SK-N-SH (cell line): Measurements from ENCODE around the gene YARS1. TPM values are rescaled to one million over a fixed set of nuclear protein-coding genes. Genes with fewer than 3 reads are reported as not detected.

Source experiments
- CTCF ChIA-PET: fragments of 300-600, 350-600 bp; formaldehyde crosslinking; extraction: SDS; loops from one replicate; lab custom pipeline; 2021; lab: Yijun Ruan, JAX
- POLR2A ChIA-PET: fragments of 350-600 bp; sonication (Branson Sonifier 250); formaldehyde crosslinking; extraction: SDS; loops from one replicate; lab custom pipeline; 2020; ENCODE audit warnings: antibody characterized with exemption, inconsistent platforms; lab: Yijun Ruan, JAX
- DNase-seq: peaks from one replicate; pipeline ENCODE4 v3.0.0; 2012
- H2AFZ ChIP-seq: fragments of 200-600 bp; sonication (generic); 2 replicates; pipeline ENCODE4 v1.8.1; 2016; ENCODE audit warnings: antibody characterized with exemption, mild to moderate bottlenecking, low read depth
- H3F3A ChIP-seq: fragments of 200-600 bp; sonication (generic); replicated peaks from 2 replicates; pipeline ENCODE3; 2016; ENCODE audit warnings: antibody characterized with exemption, mild to moderate bottlenecking; ENCODE audit not compliant: insufficient read depth
- H3K27ac ChIP-seq, 2 experiments: fragments of 200-500 bp in 1 of 2; fragments of 200-600 bp in 1 of 2; sonication (Bioruptor generic) in 1 of 2; sonication (generic), shearing (Covaris generic) in 1 of 2; 2 replicates each; pipeline versions ENCODE4 v1.5.1 to v1.6.1; 2014 to 2016; ENCODE audit warnings: low read depth in 2 of 2, inconsistent platforms in 1 of 2, low read length in 1 of 2, mild to moderate bottlenecking in 1 of 2, mixed read lengths in 1 of 2
- H3K27me3 ChIP-seq: fragments of 200-600 bp; sonication (generic), shearing (Covaris generic); 2 replicates; pipeline ENCODE4 v1.6.1; 2016; ENCODE audit warnings: mixed run types; ENCODE audit not compliant: insufficient read depth
- H3K36me3 ChIP-seq, 2 experiments: fragments of 200-500 bp in 1 of 2; fragments of 200-600 bp in 1 of 2; sonication (Bioruptor generic) in 1 of 2; sonication (generic) in 1 of 2; replicated peaks in 1 of 2; 2 replicates each; pipeline versions ENCODE3 to v1.5.1; 2014 to 2016; ENCODE audit warnings: low read length in 1 of 2, mild to moderate bottlenecking in 1 of 2; ENCODE audit not compliant: insufficient read depth in 2 of 2, control insufficient read depth in 1 of 2
- H3K4me1 ChIP-seq, 2 experiments: fragments of 200-500 bp in 1 of 2; fragments of 200-600 bp in 1 of 2; sonication (Bioruptor generic) in 1 of 2; sonication (generic), shearing (Covaris generic) in 1 of 2; 2 replicates each; pipeline versions ENCODE4 v1.5.1 to v1.6.1; 2014 to 2016; ENCODE audit warnings: low read depth in 1 of 2, low read length in 1 of 2, mixed run types in 1 of 2; ENCODE audit not compliant: insufficient read depth in 2 of 2, control insufficient read depth in 1 of 2
- H3K4me2 ChIP-seq: fragments of 200-600 bp; sonication (generic), shearing (Covaris generic); 2 replicates; pipeline ENCODE4 v1.6.1; 2017; ENCODE audit warnings: mixed run types
- H3K4me3 ChIP-seq, 2 experiments: fragments of 200-500 bp in 1 of 2; fragments of 200-600 bp in 1 of 2; sonication (Bioruptor generic) in 1 of 2; sonication (generic), shearing (Covaris generic) in 1 of 2; 2 replicates each; pipeline versions ENCODE4 v1.5.1 to v1.8.1; 2014 to 2016; ENCODE audit warnings: low read depth in 2 of 2, inconsistent platforms in 1 of 2, low read length in 1 of 2, mild to moderate bottlenecking in 1 of 2, mixed read lengths in 1 of 2, moderate library complexity in 1 of 2
- H3K79me2 ChIP-seq: fragments of 200-600 bp; sonication (generic); 2 replicates; pipeline ENCODE4 v1.8.1; 2017; ENCODE audit warnings: mild to moderate bottlenecking; ENCODE audit not compliant: insufficient read depth
- H3K9ac ChIP-seq: fragments of 200-600 bp; sonication (generic); 2 replicates; pipeline ENCODE4 v1.6.1; 2017; ENCODE audit warnings: mixed run types
- H3K9me2 ChIP-seq: fragments of 200-600 bp; sonication (generic); 2 replicates; pipeline ENCODE4 v1.6.1; 2017; ENCODE audit warnings: mixed run types
- H3K9me3 ChIP-seq: fragments of 200-600 bp; sonication (generic); 2 replicates; pipeline ENCODE4 v1.6.1; 2017; ENCODE audit warnings: mixed run types, mild to moderate bottlenecking, moderate library complexity
- H4K20me1 ChIP-seq: fragments of 200-600 bp; sonication (generic); 2 replicates; pipeline ENCODE4 v1.6.1; 2017; ENCODE audit warnings: mild to moderate bottlenecking, mixed run types; ENCODE audit not compliant: insufficient read depth
- CTCF ChIP-seq: fragments of 200-600 bp; sonication (generic); IDR thresholded peaks from 2 replicates; pipeline ENCODE4 v1.6.1; 2017; ENCODE audit warnings: antibody characterized with exemption, mild to moderate bottlenecking, moderate library complexity
- ELF1 ChIP-seq: IDR thresholded peaks from 2 replicates; pipeline ENCODE4 v1.4.0; 2012
- FOXJ3 ChIP-seq: sonication (generic); formaldehyde crosslinking; IDR thresholded peaks from 2 replicates; pipeline ENCODE4 v1.5.1; 2020; ENCODE audit warnings: mild to moderate bottlenecking, missing genetic modification reagents
- GATA2 ChIP-seq: sonication (generic); formaldehyde crosslinking; IDR thresholded peaks from 2 replicates; pipeline ENCODE4 v1.5.0; 2020; ENCODE audit warnings: mild to moderate bottlenecking, missing genetic modification reagents
- JUND ChIP-seq: IDR thresholded peaks from 2 replicates; pipeline ENCODE4 v1.4.0; 2012
- MEF2A ChIP-seq: IDR thresholded peaks from 2 replicates; pipeline ENCODE4 v1.4.0; 2012; ENCODE audit warnings: low read depth, borderline replicate concordance
- PBX3 ChIP-seq: IDR thresholded peaks from 2 replicates; pipeline ENCODE4; 2012
- REST ChIP-seq: IDR thresholded peaks from 2 replicates; pipeline ENCODE4 v1.6.1; 2012; ENCODE audit warnings: mild to moderate bottlenecking, low read depth, low read length, moderate library complexity
- RFX5 ChIP-seq: IDR thresholded peaks from 2 replicates; pipeline ENCODE4 v1.6.1; 2012; ENCODE audit warnings: mild to moderate bottlenecking, improper control_type of control experiment, low read length
- SMC3 ChIP-seq: IDR thresholded peaks from 2 replicates; pipeline ENCODE4 v1.6.1; 2012; ENCODE audit warnings: low read depth, low read length, improper control_type of control experiment
- TEAD4 ChIP-seq: IDR thresholded peaks from 2 replicates; pipeline ENCODE4 v1.4.0; 2012; ENCODE audit warnings: mild to moderate bottlenecking, borderline replicate concordance; ENCODE audit not compliant: insufficient read depth
- USF1 ChIP-seq: IDR thresholded peaks from 2 replicates; pipeline ENCODE4 v1.4.0; 2012; ENCODE audit warnings: low read depth, borderline replicate concordance
- YY1 ChIP-seq: IDR thresholded peaks from 2 replicates; pipeline ENCODE4 v1.4.0; 2012; ENCODE audit warnings: low read depth, mild to moderate bottlenecking
- ZBTB33 ChIP-seq: IDR thresholded peaks from 2 replicates; pipeline ENCODE4 v1.4.0; 2012; ENCODE audit warnings: low read depth, borderline replicate concordance
- WGBS: methylation state at CpG from one replicate; pipeline ENCODE4 v1.1.6; 2017; ENCODE audit warnings: low lambda C conversion rate; 5-methylcytosine and 5-hydroxymethylcytosine counted together
- polyA plus RNA-seq, 3 experiments: library from polyadenylated mRNA; depleted of rRNA; stranded (reverse); fragments of >200 nt; gene quantifications; 2 replicates each; pipeline ENCODE4 v1.2.3, GENCODE V29; 2012

YARS1 gene
- polyA plus RNA-seq, 1 of the 3 experiments (the other 2 are of a cell fraction): 46.3 TPM

GRCh38 chr1:32860566-32860965, 43.4 kb upstream of the YARS1 start:
- ChIA-PET CTCF (interaction anchor here (1.0 to 2.1 kb wide), 4 partner anchors 12 to 148 kb away, joined by 3 to 7 read pairs (median 4); no protein-coding TSS in a partner anchor), POLR2A (interaction anchor here (0.6 kb wide), 1 partner anchor 14 kb away, joined by 3 read pairs; no protein-coding TSS in a partner anchor)
- no peaks in the 10 kb centered on the region for H4K20me1 ChIP-seq
- H3K4me1 ChIP-seq: no peaks in the 10 kb centered on the region
- no peaks in the 10 kb centered on the region for H3K27me3 ChIP-seq
- H3K36me3 ChIP-seq: peaks cover 14 to 55% of the 10 kb centered on the region in 2 experiments
- H3K9ac ChIP-seq: no peak overlapping the region
- DNase-seq: no peak
- H3K9me3 ChIP-seq: no peaks in the 10 kb centered on the region
- no peaks in the 10 kb centered on the region for H3K9me2 ChIP-seq
- H2AFZ ChIP-seq: no peak overlapping the region
- H3K4me2 ChIP-seq: no peak overlapping the region
- no peak for TF ChIP-seq ZBTB33
- TF ChIP-seq SMC3: no peak
- TF ChIP-seq TEAD4: no peak
- TF ChIP-seq YY1: no peak
- TF ChIP-seq CTCF: no peak
- no peaks in the 10 kb centered on the region for H3F3A ChIP-seq
- H3K27ac ChIP-seq: no peak overlapping the region
- H3K4me3 ChIP-seq: no peak overlapping the region
- H3K79me2 ChIP-seq: no peaks in the 10 kb centered on the region

GRCh38 chr1:32859915-32860314, 42.8 kb upstream of the YARS1 start:
- Histone ChIP-seq H3K36me3 (peaks cover 20 to 62% of the 10 kb centered on the region in 2 experiments), H3K9ac (no peak overlapping the region), H3K9me2 (no peaks in the 10 kb centered on the region), H3K4me1 (no peaks in the 10 kb centered on the region), H3K9me3 (no peaks in the 10 kb centered on the region), H3K79me2 (no peaks in the 10 kb centered on the region), H4K20me1 (no peaks in the 10 kb centered on the region), H3K4me3 (no peak overlapping the region), H3K27ac (no peak overlapping the region), H3F3A (no peaks in the 10 kb centered on the region), H2AFZ (no peak overlapping the region), H3K27me3 (no peaks in the 10 kb centered on the region), H3K4me2 (no peak overlapping the region)
- no peak for DNase-seq
- ChIA-PET POLR2A (interaction anchor here (0.6 to 0.7 kb wide), 2 partner anchors 13 to 209 kb away, joined by 3 read pairs; partner anchors contain the start of gene RBBP4), CTCF (interaction anchor here (1.0 to 2.1 kb wide), 3 partner anchors 13 to 68 kb away, joined by 3 to 5 read pairs (median 3); no protein-coding TSS in a partner anchor)
- 91% methylated on average over 2 of the region's 2 CpGs for WGBS
- TF ChIP-seq RFX5 (no peak), REST (no peak), TEAD4 (no peak), ELF1 (no peak), FOXJ3 (no peak), GATA2 (CRISPR knock-in tag) (no peak), MEF2A (no peak), CTCF (no peak), JUND (no peak), PBX3 (no peak), USF1 (no peak)
